ENCODE data around the gene PTPRC.

The PTPRC gene

GRCh38 chr1:198651650-198652400 lies 13.0 kb downstream of the PTPRC start:
- peaks cover 8 to 98% (median 24%) of the 10 kb centered on the region in 10 experiments for H3K4me1 ChIP-seq
- peaks cover 0 to 54% (median 0%) of the 10 kb centered on the region in 11 experiments; a peak in 7 of 22 replicates for H3K36me3 ChIP-seq
- peaks cover 0 to 50% (median 0%) of the 10 kb centered on the region in 11 experiments; a peak in 4 of 22 replicates for H4K20me1 ChIP-seq
- peak overlapping the region in 10 of 11 experiments; percentile 10 to 74 (median 58); a peak in 17 of 22 replicates for H3K4me2 ChIP-seq
- TF ChIP-seq Cebpa-rat (IDR thresholded peaks at IDR 0.05): no peak
- H3K27me3 ChIP-seq: no peaks in the 10 kb centered on the region
- H3K9ac ChIP-seq: peak overlapping the region in 4 of 11 experiments; percentile 5 to 19 (median 16); a peak in 5 of 22 replicates
- H3K27ac ChIP-seq: peak overlapping the region in 7 of 11 experiments; percentile 23 to 72 (median 67); a peak in 13 of 22 replicates
- H3K9me3 ChIP-seq (replicated peaks in 1 of 11): peaks cover 0 to 9% (median 0%) of the 10 kb centered on the region in 11 experiments; a peak in 8 of 22 replicates
- H3K4me3 ChIP-seq: no peak overlapping the region

GRCh38 chr1:198653808-198654413 lies 15.1 kb downstream of the PTPRC start:
- Histone ChIP-seq H3K9ac (no peak overlapping the region), H3K4me3 (no peak overlapping the region), H3K4me2 (peak overlapping the region in 2 of 11 experiments; percentile 1 to 32; a peak in 1 of 22 replicates)

GRCh38 chr1:198655459-198656121 lies 16.8 kb downstream of the PTPRC start:
- peak overlapping the region in 5 of 11 experiments; percentile 8 to 98 (median 92); a peak in 8 of 22 replicates for H3K27ac ChIP-seq
- H3K36me3 ChIP-seq: peaks cover 0 to 30% (median 0%) of the 10 kb centered on the region in 11 experiments; a peak in 5 of 22 replicates
- no peaks in the 10 kb centered on the region for H3K9me3 ChIP-seq (replicated peaks in 1 of 11)
- H4K20me1 ChIP-seq: peaks cover 0 to 16% (median 0%) of the 10 kb centered on the region in 11 experiments; a peak in 3 of 22 replicates
- peak overlapping the region in 3 of 11 experiments; percentile 19 to 93 (median 20); a peak in 4 of 22 replicates for H3K9ac ChIP-seq
- no peaks in the 10 kb centered on the region for H3K27me3 ChIP-seq
- no peak overlapping the region for H3K4me3 ChIP-seq
- no peak for TF ChIP-seq Cebpa-rat (IDR thresholded peaks at IDR 0.05)
- peaks cover 8 to 92% (median 37%) of the 10 kb centered on the region in 10 experiments for H3K4me1 ChIP-seq
- H3K4me2 ChIP-seq: peak overlapping the region in 4 of 11 experiments; percentile 14 to 97 (median 92); a peak in 7 of 22 replicates

More at GRCh38 chr1:198653808-198654413, 15.1 kb downstream of the PTPRC start:
- Histone ChIP-seq H3K36me3 (peaks cover 0 to 37% (median 0%) of the 10 kb centered on the region in 11 experiments; a peak in 7 of 22 replicates), H3K9me3 (replicated peaks in 1 of 11) (peaks cover 0 to 8% (median 0%) of the 10 kb centered on the region in 11 experiments; a peak in 5 of 22 replicates), H4K20me1 (peaks cover 0 to 29% (median 0%) of the 10 kb centered on the region in 11 experiments; a peak in 3 of 22 replicates), H3K27ac (no peak overlapping the region), H3K4me1 (peaks cover 8 to 95% (median 39%) of the 10 kb centered on the region in 10 experiments), H3K27me3 (no peaks in the 10 kb centered on the region)
- TF ChIP-seq Cebpa-rat (IDR thresholded peaks at IDR 0.05): no peak

DNA sequence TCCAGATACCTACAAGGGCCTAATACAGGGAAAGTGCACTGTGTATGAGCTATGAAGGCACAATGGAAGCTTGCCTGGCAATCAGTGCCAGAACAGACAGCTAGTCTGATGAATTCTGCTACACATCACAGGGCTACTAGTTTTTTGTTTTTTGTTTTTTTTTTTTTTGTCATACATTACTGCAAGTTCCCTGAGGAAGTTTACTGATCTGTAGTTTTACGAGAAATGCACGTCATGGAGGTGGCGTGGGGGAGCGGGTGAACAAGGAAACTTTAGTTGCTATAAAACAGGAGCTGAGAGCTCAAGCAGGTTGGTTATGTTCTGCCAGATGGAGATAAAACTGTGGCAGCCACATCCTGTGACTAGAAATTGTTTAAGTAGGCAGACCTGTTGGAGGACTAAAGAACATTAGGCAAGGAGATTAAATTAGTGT lies 17.7 kb downstream of the PTPRC start:
- peaks cover 0 to 35% (median 0%) of the 10 kb centered on the region in 11 experiments; a peak in 5 of 22 replicates for H3K36me3 ChIP-seq
- H3K27me3 ChIP-seq: no peaks in the 10 kb centered on the region
- peak overlapping the region in 2 of 10 experiments; percentile 6 to 31; a peak in 2 of 20 replicates for H3K4me3 ChIP-seq
- H3K27ac ChIP-seq: peak overlapping the region in 7 of 11 experiments; percentile 7 to 98 (median 85); a peak in 12 of 22 replicates
- TF ChIP-seq Cebpa-rat (IDR thresholded peaks at IDR 0.05): no peak
- peak overlapping the region in 7 of 11 experiments; percentile 33 to 97 (median 71); a peak in 14 of 22 replicates for H3K4me2 ChIP-seq
- H3K9ac ChIP-seq: peak overlapping the region in 4 of 11 experiments; percentile 31 to 93 (median 81); a peak in 7 of 22 replicates
- H3K4me1 ChIP-seq: peaks cover 6 to 89% (median 33%) of the 10 kb centered on the region in 10 experiments
- peaks cover 0 to 7% (median 0%) of the 10 kb centered on the region in 11 experiments; a peak in 2 of 22 replicates for H4K20me1 ChIP-seq
- H3K9me3 ChIP-seq (replicated peaks in 1 of 11): no peaks in the 10 kb centered on the region

GRCh38 chr1:198657550-198658064 lies 18.8 kb downstream of the PTPRC start:
- Histone ChIP-seq H3K27me3 (no peaks in the 10 kb centered on the region), H3K4me3 (peak overlapping the region in 2 of 10 experiments; percentile 31 to 36; a peak in 2 of 20 replicates), H3K9me3 (replicated peaks in 1 of 11) (no peaks in the 10 kb centered on the region), H3K4me1 (peaks cover 0 to 89% (median 22%) of the 10 kb centered on the region in 10 experiments; a peak in 16 of 20 replicates), H3K36me3 (peaks cover 0 to 41% (median 0%) of the 10 kb centered on the region in 11 experiments; a peak in 5 of 22 replicates), H3K4me2 (peak overlapping the region in 10 of 11 experiments; percentile 5 to 97 (median 70); a peak in 17 of 22 replicates), H4K20me1 (no peaks in the 10 kb centered on the region; a peak in 1 of 22 replicates), H3K27ac (peak overlapping the region in 10 of 11 experiments; percentile 36 to 98 (median 76); a peak in 18 of 22 replicates), H3K9ac (peak overlapping the region in 6 of 11 experiments; percentile 40 to 93 (median 70); a peak in 10 of 22 replicates)
- peak in 3 of 11 experiments; percentile 53 to 73 (median 73); a peak in 4 of 22 replicates for TF ChIP-seq Cebpa-rat (IDR thresholded peaks at IDR 0.05)

DNA sequence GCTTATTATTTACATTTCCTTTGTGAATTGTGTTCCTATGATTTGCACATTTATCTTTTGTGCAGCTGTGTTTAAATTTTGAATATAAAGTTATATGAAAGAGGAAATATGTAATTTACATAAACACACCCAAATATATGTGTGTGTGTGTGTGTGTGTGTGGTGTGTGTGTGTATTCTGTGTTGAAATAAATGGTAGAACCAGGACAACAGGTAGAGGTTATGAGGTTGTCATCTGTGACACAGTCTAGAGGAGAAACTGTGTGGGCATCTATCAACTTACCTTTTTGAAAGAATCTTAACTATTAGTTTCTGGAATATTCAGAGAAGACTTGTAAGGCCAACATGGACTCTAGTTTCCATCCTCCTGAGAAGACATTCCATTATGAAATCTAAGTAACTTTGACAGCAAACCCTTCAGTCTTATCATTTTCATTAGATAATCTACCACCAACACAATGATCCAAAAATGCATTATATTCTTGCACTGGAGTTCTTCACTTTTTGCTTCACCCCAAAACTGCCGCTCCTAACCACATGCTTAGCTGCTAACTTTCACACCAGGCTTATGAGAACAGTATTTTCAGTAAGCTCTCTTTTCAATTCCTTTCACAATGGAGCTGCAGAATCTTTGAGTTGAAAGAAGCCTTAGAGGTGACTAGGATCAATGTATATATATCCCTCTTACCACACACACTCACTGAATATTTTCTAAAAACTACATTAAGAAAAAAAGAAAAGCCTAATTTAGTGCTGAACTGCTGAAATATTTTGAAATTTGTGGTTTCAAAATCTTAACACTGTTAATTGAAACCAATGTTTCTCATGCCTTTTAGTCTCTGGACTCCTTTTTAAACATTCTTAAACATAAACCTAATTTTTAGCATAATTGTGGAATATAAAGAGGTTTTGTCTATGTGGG lies 21.8 kb downstream of the PTPRC start:
- H3K27me3 ChIP-seq: no peaks in the 10 kb centered on the region
- peak overlapping the region in 2 of 11 experiments; percentile 17 to 70; a peak in 4 of 22 replicates for H3K4me2 ChIP-seq
- peak overlapping the region in 1 of 11 experiments; percentile 30; a peak in 1 of 22 replicates for H3K9ac ChIP-seq
- H4K20me1 ChIP-seq: peaks cover 0 to 5% (median 0%) of the 10 kb centered on the region in 11 experiments; a peak in 1 of 22 replicates
- H3K4me3 ChIP-seq: no peak overlapping the region
- H3K9me3 ChIP-seq (replicated peaks in 1 of 11): peaks cover 0 to 7% (median 0%) of the 10 kb centered on the region in 11 experiments; a peak in 3 of 22 replicates
- no peak for TF ChIP-seq Cebpa-rat (IDR thresholded peaks at IDR 0.05)
- H3K27ac ChIP-seq: no peak overlapping the region; a peak in 1 of 22 replicates
- H3K36me3 ChIP-seq: peaks cover 0 to 47% (median 0%) of the 10 kb centered on the region in 11 experiments; a peak in 7 of 22 replicates
- peaks cover 0 to 90% (median 28%) of the 10 kb centered on the region in 10 experiments; a peak in 16 of 20 replicates for H3K4me1 ChIP-seq

All from BLaER1 treated with 17β-estradiol and CSF1 and Interleukin-3, amounts not matched to agents 10 nM and 100 nM (cell line).